ENCODE measurements around the gene CAPRIN1.

GRCh38 chr11:34002420-34002819 lies 49.1 kb upstream of the CAPRIN1 start:
- TF ChIP-seq POLR2A (IDR thresholded peaks at IDR 0.05; ENCODE audit: low read length) (no peak), CTCF (IDR thresholded peaks at IDR 0.05) (no peak)
